Tibial nerve (tissue), 4 donors: ENCODE measurements around the gene UBL4A. TPM values are rescaled to one million over a fixed set of nuclear protein-coding genes. Genes with fewer than 3 reads are reported as not detected.
"Not testable (repeated sequence)": the region's sequence is repeated elsewhere in the genome, so short reads cannot be mapped to it uniquely, and the experiment has no call there.

Source experiments
- DNase-seq, 2 donors: peaks; one replicate each; pipeline ENCODE4 v3.0.0-alpha.2; 2019; ENCODE audit warnings: low spot score in 2 of 2
- H3K27ac ChIP-seq, 4 donors: fragments of 200-600 bp; sonication (generic) in 3 of 4; one replicate each; pipeline ENCODE4 v1.5.1; 2017 to 2019; ENCODE audit warnings: mild to moderate bottlenecking in 1 of 4
- H3K27me3 ChIP-seq, 2 donors: fragments of 200-600 bp; sonication (generic) in 1 of 2; one replicate each; pipeline versions ENCODE4 v1.5.1 to v1.6.0; 2017 to 2019
- H3K36me3 ChIP-seq, 3 donors: fragments of 200-600 bp; sonication (generic); one replicate each; pipeline ENCODE4 v1.5.1; 2018 to 2019
- H3K4me1 ChIP-seq, 4 donors: fragments of 200-600 bp; sonication (generic) in 3 of 4; one replicate each; pipeline ENCODE4 v1.5.1; 2017 to 2019
- H3K4me3 ChIP-seq, 4 donors: fragments of 200-600 bp; sonication (generic) in 3 of 4; one replicate each; pipeline ENCODE4 v1.5.1; 2017 to 2019; ENCODE audit warnings: mild to moderate bottlenecking in 1 of 4, moderate library complexity in 1 of 4
- H3K9me3 ChIP-seq, 4 donors: fragments of 200-600 bp; sonication (generic) in 3 of 4; one replicate each; pipeline ENCODE4 v1.5.1; 2017 to 2019
- EP300 ChIP-seq, 2 donors: sonication (generic); formaldehyde crosslinking; IDR thresholded peaks; one replicate each; pipeline ENCODE4 v1.6.1; 2017; ENCODE audit warnings: antibody characterized with exemption in 2 of 2, mild to moderate bottlenecking in 1 of 2
- POLR2A ChIP-seq, 2 donors: fragments of 450-650 bp; IDR thresholded peaks; one replicate each; pipeline ENCODE4 v1.6.1; 2017; ENCODE audit warnings: antibody characterized with exemption in 2 of 2, mild to moderate bottlenecking in 2 of 2, moderate library complexity in 2 of 2
- WGBS, 2 donors: methylation state at CpG; one replicate each; pipeline ENCODE4 v1.1.5; 2018; 5-methylcytosine and 5-hydroxymethylcytosine counted together
- total RNA-seq, 4 donors: library from RNA; depleted of rRNA; stranded (reverse); fragments of >200 nt; gene quantifications; one replicate each; pipeline ENCODE4 v1.1.0, GENCODE V29; 2016
- TF ChIP-seq, protein P1 (sequence below), 5 experiments: fragments of 200-600 bp in 3 of 5; fragments of 450-650 bp in 2 of 5; sonication (generic) in 3 of 5; IDR thresholded peaks; one replicate each; pipeline ENCODE4 v1.5.1; 2016 to 2019; ENCODE audit warnings: antibody characterized with exemption in 5 of 5, mild to moderate bottlenecking in 3 of 5, moderate library complexity in 2 of 5

The UBL4A gene
- total RNA-seq, 4 donors from 2014 or later, result 39.0 to 58.5 (median 43.4) TPM

DNA sequence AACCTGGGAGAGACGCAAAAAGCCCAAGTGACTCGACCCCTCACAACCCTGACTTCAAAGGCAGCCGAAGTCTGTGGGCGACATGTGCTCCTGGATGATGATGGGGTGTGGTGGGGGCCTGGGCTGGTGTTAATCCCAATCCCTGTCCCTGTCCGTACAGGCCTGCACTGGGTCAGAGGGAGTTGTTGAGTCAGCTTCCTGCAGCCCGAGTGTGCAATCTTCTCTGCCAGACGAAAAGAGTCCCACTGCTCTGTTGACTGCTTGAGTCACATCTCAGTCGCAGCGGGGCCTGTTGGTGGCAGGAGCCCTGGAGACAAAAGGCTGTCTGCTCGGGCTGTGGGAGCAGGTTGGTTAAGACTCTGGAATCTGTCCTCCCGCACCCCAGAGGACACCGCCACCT is 19.3 kb upstream of the UBL4A start:
- Histone ChIP-seq H3K36me3 (peaks cover 0 to 52% (median 0%) of the 10 kb centered on the region in 3 donors), H3K9me3 (no peaks in the 10 kb centered on the region), H3K4me3 (no peak overlapping the region), H3K27ac (no peak overlapping the region), H3K4me1 (no peaks in the 10 kb centered on the region), H3K27me3 (no peaks in the 10 kb centered on the region)
- WGBS, 2 donors, result 64 to 76% methylated on average over 9 to 12 of the region's 12 CpGs
- no peak for TF ChIP-seq EP300 (IDR thresholded peaks at IDR 0.05)
- TF ChIP-seq, protein P1, sequence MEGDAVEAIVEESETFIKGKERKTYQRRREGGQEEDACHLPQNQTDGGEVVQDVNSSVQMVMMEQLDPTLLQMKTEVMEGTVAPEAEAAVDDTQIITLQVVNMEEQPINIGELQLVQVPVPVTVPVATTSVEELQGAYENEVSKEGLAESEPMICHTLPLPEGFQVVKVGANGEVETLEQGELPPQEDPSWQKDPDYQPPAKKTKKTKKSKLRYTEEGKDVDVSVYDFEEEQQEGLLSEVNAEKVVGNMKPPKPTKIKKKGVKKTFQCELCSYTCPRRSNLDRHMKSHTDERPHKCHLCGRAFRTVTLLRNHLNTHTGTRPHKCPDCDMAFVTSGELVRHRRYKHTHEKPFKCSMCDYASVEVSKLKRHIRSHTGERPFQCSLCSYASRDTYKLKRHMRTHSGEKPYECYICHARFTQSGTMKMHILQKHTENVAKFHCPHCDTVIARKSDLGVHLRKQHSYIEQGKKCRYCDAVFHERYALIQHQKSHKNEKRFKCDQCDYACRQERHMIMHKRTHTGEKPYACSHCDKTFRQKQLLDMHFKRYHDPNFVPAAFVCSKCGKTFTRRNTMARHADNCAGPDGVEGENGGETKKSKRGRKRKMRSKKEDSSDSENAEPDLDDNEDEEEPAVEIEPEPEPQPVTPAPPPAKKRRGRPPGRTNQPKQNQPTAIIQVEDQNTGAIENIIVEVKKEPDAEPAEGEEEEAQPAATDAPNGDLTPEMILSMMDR (IDR thresholded peaks at IDR 0.05), result no peak
- TF ChIP-seq POLR2A (IDR thresholded peaks at IDR 0.05), result no peak
- no peak for DNase-seq

DNA sequence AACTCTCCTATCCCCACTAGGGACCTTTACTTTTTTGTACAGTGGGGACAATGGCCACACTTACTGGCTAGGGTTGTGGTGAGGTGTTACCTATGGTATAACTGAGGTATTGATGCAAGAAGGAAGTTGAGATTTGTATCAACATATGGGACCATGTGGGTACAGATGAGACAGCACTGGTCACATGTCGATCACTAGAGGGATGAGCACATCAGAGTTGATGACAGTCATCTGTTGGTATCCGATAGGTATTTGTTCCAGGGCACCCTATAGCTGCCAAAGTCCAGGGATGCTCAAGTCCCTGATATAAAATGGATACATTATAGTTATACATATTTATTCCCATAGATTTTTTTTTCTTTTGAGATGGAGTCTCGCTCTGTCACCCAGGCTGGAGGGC is 16.6 kb upstream of the UBL4A start:
- H3K27ac ChIP-seq, result no peak overlapping the region
- TF ChIP-seq, protein P1 (IDR thresholded peaks at IDR 0.05), result no peak
- TF ChIP-seq POLR2A (IDR thresholded peaks at IDR 0.05), result no peak
- TF ChIP-seq EP300 (IDR thresholded peaks at IDR 0.05), result no peak
- no peaks in the 10 kb centered on the region for H3K9me3 ChIP-seq
- no peaks in the 10 kb centered on the region for H3K27me3 ChIP-seq
- H3K36me3 ChIP-seq, result peaks cover 0 to 30% (median 0%) of the 10 kb centered on the region in 3 donors
- DNase-seq, result no peak
- H3K4me3 ChIP-seq, result no peak overlapping the region
- WGBS, 2 donors, result 88 to 92% methylated on average over 3 of the region's 3 CpGs
- no peaks in the 10 kb centered on the region for H3K4me1 ChIP-seq

DNA sequence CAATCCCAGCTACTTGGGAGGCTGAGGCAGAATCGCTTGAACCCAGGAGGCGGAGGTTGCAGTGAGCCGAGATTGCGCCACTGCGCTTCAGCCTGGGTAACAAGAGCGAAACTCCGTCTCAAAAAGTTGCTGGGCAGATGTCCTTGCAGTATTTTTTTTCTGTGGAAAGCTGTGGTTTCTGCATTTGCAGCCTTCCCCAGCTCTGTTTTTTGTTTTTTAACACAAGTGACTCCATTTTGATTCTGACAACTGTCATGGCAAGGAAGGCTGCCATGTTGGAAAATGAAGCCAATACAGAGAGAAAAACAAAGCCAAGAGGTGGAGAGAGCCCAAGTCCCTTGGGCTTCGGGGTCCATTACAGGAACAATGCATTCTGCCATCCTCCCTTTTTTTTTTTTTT is 15.7 kb upstream of the UBL4A start:
- Histone ChIP-seq H3K27ac (no peak overlapping the region), H3K36me3 (peaks cover 0 to 21% (median 0%) of the 10 kb centered on the region in 3 donors), H3K9me3 (no peaks in the 10 kb centered on the region), H3K4me1 (no peaks in the 10 kb centered on the region), H3K27me3 (no peaks in the 10 kb centered on the region), H3K4me3 (no peak overlapping the region)
- TF ChIP-seq, protein P1 (IDR thresholded peaks at IDR 0.05), result no peak
- no peak for TF ChIP-seq EP300 (IDR thresholded peaks at IDR 0.05)
- TF ChIP-seq POLR2A (IDR thresholded peaks at IDR 0.05), result no peak
- 79 to 91% methylated on average over 8 of the region's 8 CpGs for WGBS, 2 donors
- no peak for DNase-seq

DNA sequence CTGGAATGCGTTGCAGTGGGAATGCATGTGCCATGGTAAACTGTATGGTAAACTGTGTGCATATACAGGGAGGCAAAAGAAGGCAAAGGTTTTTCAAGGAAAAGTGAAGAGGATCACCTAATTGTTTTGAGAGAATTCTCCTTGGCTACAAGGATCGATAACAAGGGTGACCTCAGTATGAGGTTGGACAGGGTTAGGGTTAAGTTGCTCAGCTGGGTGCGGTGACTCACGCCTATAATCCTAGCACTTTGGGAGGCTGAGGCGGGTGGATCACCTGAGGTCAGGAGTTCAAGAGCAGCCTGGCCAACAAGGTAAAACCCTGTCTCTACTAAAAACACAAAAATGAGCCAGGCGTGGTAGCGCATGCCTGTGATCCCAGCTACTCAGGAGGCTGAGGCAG is 15.0 kb upstream of the UBL4A start:
- DNase-seq, H3K27ac ChIP-seq, H3K9me3 ChIP-seq, H3K4me3 ChIP-seq, H3K27me3 ChIP-seq, H3K4me1 ChIP-seq: not testable (repeated sequence)
- 83 to 89% methylated on average over 7 of the region's 7 CpGs for WGBS, 2 donors
- peaks cover 0 to 15% (median 0%) of the 10 kb centered on the region in 3 donors for H3K36me3 ChIP-seq

DNA sequence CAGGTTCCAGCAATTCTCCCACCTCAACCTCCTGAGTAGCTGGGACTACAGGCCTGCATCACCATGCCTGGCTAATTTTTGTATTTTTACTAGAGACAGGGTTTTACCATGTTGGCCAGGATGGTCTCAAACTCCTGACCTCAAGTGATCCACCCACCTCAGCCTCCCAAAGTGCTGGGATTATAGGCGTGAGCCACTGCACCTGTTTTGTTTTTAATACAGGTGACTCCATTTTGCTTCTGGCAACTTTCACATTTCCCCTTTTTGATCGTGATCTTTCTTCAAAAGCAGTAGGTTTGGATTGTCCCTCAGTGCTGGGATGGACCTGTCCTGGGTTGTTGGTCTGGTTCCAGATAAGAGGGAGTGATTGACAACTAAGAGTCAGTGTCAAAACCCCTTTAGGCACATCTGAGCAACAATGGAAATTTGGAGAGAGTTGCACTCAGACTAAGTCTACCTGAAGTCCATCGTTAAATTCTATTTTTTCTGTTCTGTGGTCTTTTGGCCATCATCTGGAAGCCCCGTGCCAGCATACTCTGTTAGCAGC is 10.2 kb upstream of the UBL4A start:
- not testable (repeated sequence) for H3K4me1 ChIP-seq, H3K27ac ChIP-seq, H3K36me3 ChIP-seq, H3K9me3 ChIP-seq, H3K27me3 ChIP-seq, H3K4me3 ChIP-seq, DNase-seq
- WGBS, 2 donors, result 76 to 78% methylated on average over 3 to 4 of the region's 4 CpGs

DNA sequence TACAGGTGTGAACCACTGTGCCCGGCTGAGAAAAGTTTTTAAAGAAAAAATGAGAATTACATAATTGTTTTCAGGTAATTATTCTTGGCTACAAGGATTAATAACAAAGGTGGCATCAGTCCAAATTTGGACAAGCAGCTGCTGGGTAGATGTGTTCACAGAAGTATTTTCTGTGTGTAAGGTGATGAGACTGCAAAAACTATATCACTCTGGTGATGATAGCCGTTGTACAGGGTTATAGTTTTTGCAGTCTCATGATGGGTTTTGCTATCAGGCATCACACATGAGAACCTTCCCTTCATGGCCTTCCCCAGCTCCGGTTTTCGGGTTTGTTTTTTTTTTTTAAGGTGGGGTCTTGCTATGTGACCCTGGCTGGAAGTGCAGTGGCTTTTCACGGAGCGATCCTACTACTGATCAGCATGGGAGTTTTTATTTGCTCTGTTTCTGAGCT is 9.1 kb upstream of the UBL4A start:
- H3K27ac ChIP-seq, result no peak overlapping the region
- no peaks in the 10 kb centered on the region for H3K4me1 ChIP-seq
- no peak for DNase-seq
- TF ChIP-seq POLR2A (IDR thresholded peaks at IDR 0.05), result no peak
- no peak for TF ChIP-seq EP300 (IDR thresholded peaks at IDR 0.05)
- H3K4me3 ChIP-seq, result no peak overlapping the region
- no peaks in the 10 kb centered on the region for H3K9me3 ChIP-seq
- H3K36me3 ChIP-seq, result no peaks in the 10 kb centered on the region
- no peaks in the 10 kb centered on the region for H3K27me3 ChIP-seq
- WGBS, 2 donors, result 44 to 81% methylated on average over 6 of the region's 6 CpGs

DNA sequence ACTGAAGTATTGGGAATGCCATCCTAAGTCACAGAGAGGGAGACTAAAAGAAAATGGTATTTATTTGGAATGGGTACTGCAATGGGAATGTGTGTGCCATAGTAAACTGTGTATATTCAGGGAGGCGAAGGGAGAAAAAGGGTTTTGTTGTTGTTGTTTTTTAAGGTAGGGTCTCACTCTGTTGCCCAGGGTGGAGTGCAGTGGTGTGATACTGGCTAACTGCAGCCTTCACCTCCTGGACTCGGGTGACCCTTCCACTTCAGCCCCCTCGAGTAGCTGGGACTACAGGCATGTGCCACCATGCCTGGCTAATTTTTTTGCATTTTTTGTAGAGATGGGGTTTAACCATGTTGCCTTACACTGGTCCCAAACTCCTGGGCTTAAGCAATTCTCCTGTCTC is 8.3 kb upstream of the UBL4A start:
- Histone ChIP-seq H3K4me3 (no peak overlapping the region), H3K36me3 (no peaks in the 10 kb centered on the region), H3K9me3 (no peaks in the 10 kb centered on the region), H3K4me1 (peaks cover 0 to under 1% (median 0%) of the 10 kb centered on the region in 4 donors), H3K27me3 (no peaks in the 10 kb centered on the region), H3K27ac (no peak overlapping the region)
- DNase-seq, result no peak
- no peak for TF ChIP-seq POLR2A (IDR thresholded peaks at IDR 0.05)
- TF ChIP-seq EP300 (IDR thresholded peaks at IDR 0.05), result no peak
- TF ChIP-seq, protein P1 (IDR thresholded peaks at IDR 0.05), result no peak
- 61 to 83% methylated on average over 3 of the region's 3 CpGs for WGBS, 2 donors
